Right atrium auricular region (tissue), 2 donors: ENCODE measurements around the gene MAGIX. TPM values are rescaled to one million over a fixed set of nuclear protein-coding genes. Genes with fewer than 3 reads are reported as not detected.

Experiments
- DNase-seq: peaks from one replicate; pipeline ENCODE4 v3.0.0-alpha.2; 2019; ENCODE audit warnings: low spot score
- H3K27ac ChIP-seq, 2 donors: fragments of 200-600 bp; sonication (generic); 1 replicate in 1 of 2; 2 replicates in 1 of 2; pipeline ENCODE4 v1.5.1; 2016 to 2019
- H3K27me3 ChIP-seq, 2 donors: fragments of 200-600 bp; sonication (generic); one replicate each; pipeline versions ENCODE4 v1.5.1 to v1.6.0; 2017 to 2019
- H3K36me3 ChIP-seq: fragments of 200-600 bp; sonication (generic); one replicate; pipeline ENCODE4 v1.5.1; 2016
- H3K4me1 ChIP-seq, 2 donors: fragments of 200-600 bp; sonication (generic); one replicate each; pipeline versions ENCODE4 v1.5.1 to v1.6.0; 2017 to 2019
- H3K4me3 ChIP-seq, 2 donors: fragments of 200-600 bp; sonication (generic); 1 replicate in 1 of 2; 2 replicates in 1 of 2; pipeline ENCODE4 v1.5.1; 2017 to 2019; ENCODE audit warnings: mild to moderate bottlenecking in 1 of 2, moderate library complexity in 1 of 2
- H3K9me3 ChIP-seq, 2 donors: fragments of 200-600 bp; sonication (generic); one replicate each; pipeline ENCODE4 v1.5.1; 2019
- total RNA-seq, 2 donors: library from RNA; depleted of rRNA; stranded (reverse); fragments of >200 nt; gene quantifications; one replicate each; pipeline ENCODE4 v1.1.0, GENCODE V29; 2016
- TF ChIP-seq, protein P1 (sequence below), 2 donors: fragments of 200-600 bp; sonication (generic); IDR thresholded peaks; one replicate each; pipeline ENCODE4 v1.5.1; 2019; ENCODE audit warnings: antibody characterized with exemption in 2 of 2

MAGIX gene
- total RNA-seq, 2 donors from 2014 or later, result 18.9 to 23.4 TPM

DNA sequence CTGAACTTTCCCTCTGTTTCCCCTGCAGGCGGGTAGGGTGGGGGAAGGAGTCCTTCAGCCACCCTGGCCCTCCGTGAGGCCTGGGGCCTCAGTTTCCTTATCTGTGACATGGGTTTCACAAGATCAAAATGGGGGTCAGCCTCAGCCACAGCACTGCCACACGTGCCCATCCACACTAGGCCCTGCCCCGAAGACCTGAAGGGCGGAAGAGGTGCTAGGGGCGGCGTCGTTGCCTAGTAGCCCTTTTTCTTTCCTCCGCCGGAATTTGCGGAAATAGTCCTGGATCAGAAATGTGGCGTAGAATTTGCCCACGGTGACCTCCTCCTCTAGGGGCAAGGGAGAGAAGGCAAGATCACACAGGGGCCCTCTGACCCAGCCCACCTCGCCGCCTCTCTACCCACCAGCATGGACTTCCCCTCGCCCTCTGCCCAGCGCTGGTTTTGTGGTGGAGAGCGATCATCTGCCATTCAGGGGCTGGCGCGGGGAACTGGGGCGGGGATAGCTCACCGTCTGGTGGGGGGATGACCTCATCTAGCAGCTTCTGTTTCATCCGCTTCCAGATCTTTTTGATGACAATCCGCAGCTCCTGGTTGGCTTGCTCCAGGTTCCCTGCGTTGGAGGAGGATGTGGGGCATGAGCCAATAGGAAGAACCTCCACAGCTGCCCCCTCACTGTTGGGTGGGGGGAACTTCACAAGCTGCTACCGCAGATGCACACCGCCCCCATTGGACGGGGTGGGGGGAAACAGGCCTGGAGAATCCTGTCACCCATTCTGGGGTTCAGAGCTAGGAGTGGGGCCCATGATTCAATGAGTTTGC, 47.1 kb downstream of the MAGIX start:
- no peaks in the 10 kb centered on the region for H3K36me3 ChIP-seq
- no peak overlapping the region for H3K4me3 ChIP-seq
- TF ChIP-seq, protein P1, sequence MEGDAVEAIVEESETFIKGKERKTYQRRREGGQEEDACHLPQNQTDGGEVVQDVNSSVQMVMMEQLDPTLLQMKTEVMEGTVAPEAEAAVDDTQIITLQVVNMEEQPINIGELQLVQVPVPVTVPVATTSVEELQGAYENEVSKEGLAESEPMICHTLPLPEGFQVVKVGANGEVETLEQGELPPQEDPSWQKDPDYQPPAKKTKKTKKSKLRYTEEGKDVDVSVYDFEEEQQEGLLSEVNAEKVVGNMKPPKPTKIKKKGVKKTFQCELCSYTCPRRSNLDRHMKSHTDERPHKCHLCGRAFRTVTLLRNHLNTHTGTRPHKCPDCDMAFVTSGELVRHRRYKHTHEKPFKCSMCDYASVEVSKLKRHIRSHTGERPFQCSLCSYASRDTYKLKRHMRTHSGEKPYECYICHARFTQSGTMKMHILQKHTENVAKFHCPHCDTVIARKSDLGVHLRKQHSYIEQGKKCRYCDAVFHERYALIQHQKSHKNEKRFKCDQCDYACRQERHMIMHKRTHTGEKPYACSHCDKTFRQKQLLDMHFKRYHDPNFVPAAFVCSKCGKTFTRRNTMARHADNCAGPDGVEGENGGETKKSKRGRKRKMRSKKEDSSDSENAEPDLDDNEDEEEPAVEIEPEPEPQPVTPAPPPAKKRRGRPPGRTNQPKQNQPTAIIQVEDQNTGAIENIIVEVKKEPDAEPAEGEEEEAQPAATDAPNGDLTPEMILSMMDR (IDR thresholded peaks at IDR 0.05), result no peak
- H3K9me3 ChIP-seq, result no peaks in the 10 kb centered on the region
- no peaks in the 10 kb centered on the region for H3K27me3 ChIP-seq
- H3K27ac ChIP-seq, result no peak overlapping the region
- DNase-seq, result no peak
- H3K4me1 ChIP-seq, result no peaks in the 10 kb centered on the region

DNA sequence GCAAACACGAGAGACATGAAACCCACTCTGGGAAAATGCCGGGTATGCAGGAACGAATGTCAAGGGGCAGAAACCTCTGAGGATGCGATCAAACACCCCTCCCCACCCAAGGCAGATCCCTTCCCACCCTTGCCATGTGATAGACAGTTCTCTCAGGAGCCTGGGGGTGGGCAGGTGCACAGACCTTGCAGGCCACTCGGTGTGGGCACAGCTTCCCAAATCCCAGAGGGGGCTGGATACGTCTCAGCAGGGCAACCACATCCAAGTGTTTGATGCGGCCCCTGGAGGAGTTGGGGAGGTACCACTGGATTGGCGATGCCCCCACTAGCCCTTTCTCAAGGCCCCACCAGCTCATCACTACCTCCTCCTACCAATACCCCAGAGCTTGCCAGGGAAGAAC, 47.8 kb downstream of the MAGIX start:
- Histone ChIP-seq H3K27me3 (no peaks in the 10 kb centered on the region), H3K9me3 (no peaks in the 10 kb centered on the region), H3K36me3 (no peaks in the 10 kb centered on the region), H3K27ac (no peak overlapping the region), H3K4me3 (no peak overlapping the region), H3K4me1 (no peaks in the 10 kb centered on the region)
- no peak for DNase-seq
- TF ChIP-seq, protein P1 (IDR thresholded peaks at IDR 0.05), result no peak

DNA sequence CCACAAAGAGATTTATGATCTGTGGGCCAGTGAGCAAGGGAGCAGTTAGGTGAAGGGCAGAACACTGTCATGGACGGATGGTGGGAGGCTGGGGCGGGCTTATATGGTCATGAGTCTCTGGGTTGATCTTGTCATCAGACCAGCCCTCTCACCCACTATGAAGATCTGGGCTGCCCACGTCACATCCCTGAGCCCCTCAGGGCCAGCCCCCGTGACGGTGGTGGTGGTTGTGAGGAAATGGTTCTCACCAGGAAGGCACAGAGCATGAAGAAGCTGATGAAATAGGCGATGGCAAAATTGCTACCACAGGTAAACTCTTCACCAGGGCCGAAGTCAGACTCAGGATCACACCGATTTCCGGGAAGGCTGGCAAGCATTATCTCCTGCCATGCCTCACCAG, 48.5 kb downstream of the MAGIX start:
- DNase-seq, result no peak
- Histone ChIP-seq H3K4me3 (no peak overlapping the region), H3K9me3 (no peaks in the 10 kb centered on the region), H3K27ac (no peak overlapping the region), H3K36me3 (no peaks in the 10 kb centered on the region), H3K27me3 (no peaks in the 10 kb centered on the region), H3K4me1 (no peaks in the 10 kb centered on the region)
- TF ChIP-seq, protein P1 (IDR thresholded peaks at IDR 0.05), result no peak

DNA sequence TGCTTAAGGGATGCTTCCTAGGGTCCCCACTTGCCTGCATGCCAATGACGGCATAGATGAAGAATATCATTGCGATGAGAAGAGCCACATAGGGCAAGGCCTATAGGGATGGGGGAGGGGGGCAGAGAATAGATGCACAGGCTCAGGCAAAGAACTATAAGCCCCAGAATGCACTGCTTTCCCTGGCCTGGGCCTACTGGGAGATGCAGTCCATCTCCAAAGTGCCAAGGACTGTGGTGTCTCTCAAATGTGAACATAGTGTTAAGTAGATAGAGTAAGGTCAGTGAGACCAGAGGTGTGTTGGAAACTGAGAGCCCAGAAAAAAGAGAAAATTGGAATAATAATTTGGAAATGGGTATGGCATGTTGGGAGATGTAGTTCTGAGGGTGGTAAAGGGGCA, 49.7 kb downstream of the MAGIX start:
- no peaks in the 10 kb centered on the region for H3K4me1 ChIP-seq
- no peaks in the 10 kb centered on the region for H3K36me3 ChIP-seq
- TF ChIP-seq, protein P1 (IDR thresholded peaks at IDR 0.05), result no peak
- H3K4me3 ChIP-seq, result no peak overlapping the region
- H3K9me3 ChIP-seq, result no peaks in the 10 kb centered on the region
- no peaks in the 10 kb centered on the region for H3K27me3 ChIP-seq
- no peak overlapping the region for H3K27ac ChIP-seq
- no peak for DNase-seq

DNA sequence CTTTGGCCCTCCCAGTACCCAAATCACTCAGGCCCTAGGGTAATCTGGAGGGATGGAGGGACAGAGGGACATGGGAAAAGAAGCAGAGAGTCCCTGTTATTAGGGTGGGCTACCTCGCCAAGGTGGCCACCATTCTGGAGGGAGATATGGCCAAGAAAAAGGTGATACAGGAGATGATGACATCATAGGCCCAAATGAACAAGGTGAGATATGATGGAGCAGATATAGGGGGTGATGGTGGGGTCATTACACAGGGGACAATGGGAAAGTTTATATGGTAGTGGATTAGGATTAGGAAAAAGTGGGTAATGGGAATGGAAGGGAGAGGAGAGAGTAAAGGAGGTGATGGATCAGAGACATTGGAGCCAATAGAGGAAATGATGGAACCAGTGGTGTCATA, 50.3 kb downstream of the MAGIX start:
- DNase-seq, result no peak
- Histone ChIP-seq H3K36me3 (no peaks in the 10 kb centered on the region), H3K4me3 (no peak overlapping the region), H3K4me1 (no peaks in the 10 kb centered on the region), H3K27me3 (no peaks in the 10 kb centered on the region), H3K9me3 (no peaks in the 10 kb centered on the region), H3K27ac (no peak overlapping the region)
- TF ChIP-seq, protein P1 (IDR thresholded peaks at IDR 0.05), result no peak

DNA sequence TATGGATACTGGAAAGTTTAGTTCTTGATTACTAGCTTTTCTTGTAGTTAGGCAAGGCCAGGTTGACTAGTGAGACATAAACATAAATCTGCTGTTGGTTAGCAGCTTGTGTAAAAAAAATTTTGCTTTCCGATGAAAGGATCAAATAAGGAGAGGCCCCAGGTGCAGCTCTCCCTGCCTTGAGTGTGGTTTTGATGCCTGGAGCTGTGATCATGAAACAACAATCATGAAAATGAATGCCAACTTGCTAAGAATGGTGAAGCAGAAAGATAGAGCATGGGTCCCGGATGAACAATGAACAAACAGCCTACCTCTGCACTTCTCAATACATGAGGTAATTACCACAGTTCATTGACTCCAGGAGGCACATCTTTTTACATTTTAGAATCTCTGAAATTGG, 51.9 kb downstream of the MAGIX start:
- Histone ChIP-seq H3K27ac (no peak overlapping the region), H3K4me3 (no peak overlapping the region), H3K9me3 (no peaks in the 10 kb centered on the region), H3K4me1 (no peaks in the 10 kb centered on the region), H3K27me3 (no peaks in the 10 kb centered on the region), H3K36me3 (no peaks in the 10 kb centered on the region)
- TF ChIP-seq, protein P1 (IDR thresholded peaks at IDR 0.05), result no peak
- DNase-seq, result no peak
